Neutrophil (primary cell): ENCODE data around the gene ACTG1.

ENCODE experiments used
- H3K27ac ChIP-seq: fragments of 200-600 bp; sonication (generic); 2 replicates; pipeline ENCODE4 v1.5.1; 2016; ENCODE audit warnings: mild to moderate bottlenecking, moderate library complexity
- H3K27me3 ChIP-seq: fragments of 200-600 bp; sonication (generic); 2 replicates; pipeline ENCODE4 v1.6.0; 2016; ENCODE audit warnings: mild to moderate bottlenecking
- H3K36me3 ChIP-seq: fragments of 200-600 bp; sonication (generic); 2 replicates; pipeline ENCODE4 v1.5.1; 2017
- H3K4me1 ChIP-seq, 2 experiments: fragments of 200-600 bp in 1 of 2; sonication (generic) in 1 of 2; 1 replicate in 1 of 2; 2 replicates in 1 of 2; pipeline versions ENCODE4 v1.5.1 to v1.6.1; 2013 to 2016; ENCODE audit warnings: low read depth in 1 of 2, low read length in 1 of 2, mild to moderate bottlenecking in 1 of 2, moderate library complexity in 1 of 2; ENCODE audit not compliant: control insufficient read depth in 1 of 2, insufficient read depth in 1 of 2
- H3K4me3 ChIP-seq, 2 experiments: fragments of 200-600 bp in 1 of 2; sonication (generic) in 1 of 2; 1 replicate in 1 of 2; 2 replicates in 1 of 2; pipeline ENCODE4 v1.5.1; 2013 to 2016; ENCODE audit warnings: low read depth in 1 of 2, low read length in 1 of 2, mild to moderate bottlenecking in 1 of 2, moderate library complexity in 1 of 2
- H3K9me3 ChIP-seq: fragments of 200-600 bp; sonication (generic); 2 replicates; pipeline ENCODE4 v1.5.1; 2016
- TF ChIP-seq, protein P1 (sequence below): fragments of 200-600 bp; sonication (generic); IDR thresholded peaks from 2 replicates; pipeline ENCODE4 v1.5.1; 2016; ENCODE audit warnings: antibody characterized with exemption

Gene ACTG1

DNA sequence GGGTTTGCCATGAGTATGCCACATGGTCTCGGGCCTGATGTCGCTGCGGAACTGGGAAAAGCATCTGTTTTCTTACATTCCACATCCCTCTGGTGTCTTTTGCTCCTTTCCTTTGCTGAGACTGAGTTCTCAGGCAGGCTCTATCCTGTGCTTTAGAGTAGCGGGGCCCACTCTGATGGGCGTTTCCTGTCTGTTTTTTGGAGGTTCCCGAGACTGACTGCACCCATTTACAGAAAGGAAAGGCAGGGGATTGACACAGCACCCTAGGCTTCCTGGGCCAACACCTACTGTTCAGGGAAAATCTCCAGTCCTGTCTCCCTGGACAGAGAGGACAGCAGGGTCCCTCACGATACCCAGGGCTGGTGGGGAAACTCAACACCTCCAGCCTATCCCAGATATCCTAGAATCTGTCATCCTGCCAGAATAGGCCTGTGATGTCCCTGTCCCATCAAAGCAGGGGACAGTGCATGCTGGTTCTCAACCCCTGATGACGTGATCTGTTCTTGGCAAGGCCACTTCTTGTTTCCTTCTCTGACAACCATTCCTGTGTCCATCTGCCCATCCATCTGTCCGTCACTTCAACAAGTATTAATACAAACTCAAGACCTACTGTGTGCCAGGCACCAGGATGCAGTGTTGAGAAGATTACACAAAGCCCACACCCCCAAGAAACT is 42.2 kb downstream of the ACTG1 start:
- no peak overlapping the region for H3K27ac ChIP-seq
- H3K4me3 ChIP-seq = no peak overlapping the region
- H3K27me3 ChIP-seq = no peaks in the 10 kb centered on the region
- peaks cover 9 to 10% of the 10 kb centered on the region in 2 experiments for H3K4me1 ChIP-seq
- TF ChIP-seq, protein P1, sequence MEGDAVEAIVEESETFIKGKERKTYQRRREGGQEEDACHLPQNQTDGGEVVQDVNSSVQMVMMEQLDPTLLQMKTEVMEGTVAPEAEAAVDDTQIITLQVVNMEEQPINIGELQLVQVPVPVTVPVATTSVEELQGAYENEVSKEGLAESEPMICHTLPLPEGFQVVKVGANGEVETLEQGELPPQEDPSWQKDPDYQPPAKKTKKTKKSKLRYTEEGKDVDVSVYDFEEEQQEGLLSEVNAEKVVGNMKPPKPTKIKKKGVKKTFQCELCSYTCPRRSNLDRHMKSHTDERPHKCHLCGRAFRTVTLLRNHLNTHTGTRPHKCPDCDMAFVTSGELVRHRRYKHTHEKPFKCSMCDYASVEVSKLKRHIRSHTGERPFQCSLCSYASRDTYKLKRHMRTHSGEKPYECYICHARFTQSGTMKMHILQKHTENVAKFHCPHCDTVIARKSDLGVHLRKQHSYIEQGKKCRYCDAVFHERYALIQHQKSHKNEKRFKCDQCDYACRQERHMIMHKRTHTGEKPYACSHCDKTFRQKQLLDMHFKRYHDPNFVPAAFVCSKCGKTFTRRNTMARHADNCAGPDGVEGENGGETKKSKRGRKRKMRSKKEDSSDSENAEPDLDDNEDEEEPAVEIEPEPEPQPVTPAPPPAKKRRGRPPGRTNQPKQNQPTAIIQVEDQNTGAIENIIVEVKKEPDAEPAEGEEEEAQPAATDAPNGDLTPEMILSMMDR = no peak
- no peaks in the 10 kb centered on the region for H3K9me3 ChIP-seq
- H3K36me3 ChIP-seq = peaks cover 8% of the 10 kb centered on the region

DNA sequence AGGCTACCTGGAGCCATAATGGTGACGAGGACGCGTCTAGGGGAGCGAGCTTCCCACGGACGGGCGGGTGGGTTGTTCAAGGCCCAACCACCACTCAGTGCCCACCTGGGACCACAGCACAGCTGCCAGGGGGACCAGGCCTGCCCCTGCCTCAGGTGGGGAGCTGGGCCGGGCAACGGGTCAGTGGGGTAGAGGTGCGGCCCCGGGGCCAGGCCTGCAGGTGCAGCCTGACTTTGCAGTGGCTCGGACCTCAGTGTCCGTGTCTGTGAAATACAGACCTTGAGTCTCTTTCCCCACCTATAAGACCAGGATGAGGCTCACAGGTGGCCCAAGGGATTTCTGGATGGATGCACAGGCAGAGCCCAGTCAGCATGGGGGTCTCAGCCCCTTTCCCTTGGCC is 43.3 kb downstream of the ACTG1 start:
- Histone ChIP-seq H3K4me1 (peaks cover 9 to 10% of the 10 kb centered on the region in 2 experiments), H3K27me3 (no peaks in the 10 kb centered on the region), H3K9me3 (no peaks in the 10 kb centered on the region), H3K27ac (peak overlapping the region; percentile 59), H3K36me3 (peaks cover 8% of the 10 kb centered on the region), H3K4me3 (no peak overlapping the region)
- TF ChIP-seq, protein P1 = no peak

DNA sequence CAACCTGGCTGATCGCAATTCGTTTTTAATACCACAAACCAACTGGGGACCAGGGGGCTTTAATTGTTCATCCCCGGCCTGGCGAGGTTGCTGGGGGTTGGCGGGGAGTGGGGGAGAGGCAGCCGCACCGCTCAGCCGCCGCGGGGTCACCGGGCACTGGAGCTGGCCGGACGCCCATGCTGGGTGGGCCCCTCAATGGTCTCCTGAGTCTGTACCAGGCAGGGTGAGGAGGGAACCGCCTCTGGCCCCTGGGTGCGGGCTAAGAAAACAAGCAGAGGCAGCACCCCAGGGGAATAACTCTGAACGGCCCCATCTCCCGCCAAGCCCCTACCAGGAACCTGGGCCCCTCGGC is 43.9 kb downstream of the ACTG1 start:
- TF ChIP-seq, protein P1 = no peak
- Histone ChIP-seq H3K27ac (no peak overlapping the region), H3K27me3 (no peaks in the 10 kb centered on the region), H3K4me3 (no peak overlapping the region), H3K36me3 (peaks cover 8% of the 10 kb centered on the region), H3K9me3 (no peaks in the 10 kb centered on the region), H3K4me1 (peaks cover 9 to 10% of the 10 kb centered on the region in 2 experiments)

DNA sequence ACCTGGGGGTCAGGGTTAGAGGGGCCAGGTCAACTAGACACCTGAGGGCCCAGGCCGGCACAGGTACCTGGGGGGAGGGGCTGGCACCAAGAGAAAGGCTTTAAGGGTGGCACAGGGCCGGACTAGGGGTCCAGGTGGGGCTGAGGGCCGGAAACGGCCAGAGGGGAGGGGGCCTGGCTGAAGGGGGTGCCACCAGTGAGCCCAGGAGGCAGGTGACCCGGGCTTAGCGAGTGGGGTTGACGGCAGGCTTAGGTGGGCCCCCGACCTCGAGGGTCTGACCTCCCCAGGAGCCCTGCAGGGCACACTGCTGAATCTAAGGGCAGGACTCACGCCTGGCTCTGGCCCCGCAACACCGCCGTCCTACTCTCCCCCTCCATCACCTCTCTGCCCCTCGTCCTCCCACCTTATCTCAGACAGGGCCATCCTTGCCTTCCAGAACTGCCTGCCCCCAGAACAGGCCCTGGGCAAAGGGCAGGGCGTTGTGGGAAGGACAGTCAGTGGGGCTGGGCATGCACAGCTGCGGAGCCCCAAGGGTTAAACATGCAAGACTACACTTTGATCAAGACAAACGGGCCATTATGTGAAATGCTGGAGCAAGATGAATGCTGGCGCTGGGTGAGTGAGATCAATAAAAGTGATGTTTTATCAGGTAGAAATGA is 44.4 kb downstream of the ACTG1 start:
- peaks cover 9 to 10% of the 10 kb centered on the region in 2 experiments for H3K4me1 ChIP-seq
- no peak overlapping the region for H3K4me3 ChIP-seq
- TF ChIP-seq, protein P1 = no peak
- no peaks in the 10 kb centered on the region for H3K9me3 ChIP-seq
- H3K27ac ChIP-seq = no peak overlapping the region
- H3K36me3 ChIP-seq = peaks cover 13% of the 10 kb centered on the region
- H3K27me3 ChIP-seq = no peaks in the 10 kb centered on the region

DNA sequence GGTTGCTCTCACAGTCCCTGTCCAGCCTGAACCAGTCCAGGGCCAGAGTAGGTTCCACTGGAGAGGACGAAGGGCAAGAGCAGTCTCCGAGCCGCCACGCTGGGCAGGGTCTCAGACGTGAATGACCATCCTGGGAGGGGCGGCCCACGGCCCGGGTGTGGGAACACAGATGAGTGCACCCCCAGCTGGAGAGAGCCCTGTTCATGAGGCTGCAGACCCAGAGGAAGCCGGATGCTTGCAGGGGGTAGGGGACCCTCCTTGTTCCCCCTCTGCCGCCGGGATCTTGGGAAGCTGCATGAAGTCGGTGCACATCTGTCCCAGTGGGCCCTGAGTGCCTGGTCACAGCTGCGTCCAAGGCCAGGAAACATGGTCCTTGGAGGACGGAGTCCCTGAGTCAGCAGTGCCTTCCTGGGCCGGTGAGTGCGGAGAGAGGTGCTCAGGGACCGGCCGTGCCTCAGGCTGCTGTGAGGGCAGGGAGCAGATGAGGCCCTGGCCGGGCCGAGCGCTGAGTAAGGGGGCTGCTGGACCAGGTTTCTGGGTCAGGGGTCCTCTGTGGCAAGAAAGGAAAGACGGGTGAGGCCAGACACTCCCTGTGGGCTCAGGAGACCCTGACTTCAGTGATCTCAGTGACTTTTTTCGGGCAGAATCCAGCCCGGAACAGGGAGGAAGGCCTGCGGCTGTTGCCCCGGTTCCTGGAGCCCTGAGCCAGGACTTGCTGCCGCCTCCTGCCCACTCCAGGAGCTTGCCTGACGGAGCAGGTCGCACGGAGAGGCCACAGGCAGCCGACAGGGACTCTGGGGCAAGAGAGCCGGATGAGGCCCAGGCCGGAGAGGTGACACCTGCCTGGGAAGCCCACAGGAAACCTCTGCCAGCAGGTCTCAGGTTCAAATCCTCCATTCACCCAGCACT is 45.8 kb downstream of the ACTG1 start:
- H3K27ac ChIP-seq = no peak overlapping the region
- no peaks in the 10 kb centered on the region for H3K27me3 ChIP-seq
- TF ChIP-seq, protein P1 = no peak

More for the DNA sequence above, 45.8 kb downstream of the ACTG1 start:
- no peak overlapping the region for H3K4me3 ChIP-seq
- H3K36me3 ChIP-seq = peaks cover 13% of the 10 kb centered on the region
- no peaks in the 10 kb centered on the region for H3K9me3 ChIP-seq
- peaks cover 14 to 16% of the 10 kb centered on the region in 2 experiments for H3K4me1 ChIP-seq
